Left ventricle myocardium superior (tissue), 1 donor: ENCODE data around the gene IBA57. TPM values are rescaled to one million over a fixed set of nuclear protein-coding genes. Genes with fewer than 3 reads are reported as not detected.

Source experiments
- ATAC-seq: fragments of 200-7000 bp; cut with Tn5 transposase; one replicate; pipeline ENCODE4 v1.9.1; 2020; ENCODE audit warnings: mild to moderate bottlenecking, moderate library complexity
- DNase-seq: peaks from one replicate; pipeline ENCODE4 v3.0.0-alpha.2; 2020
- intact Hi-C: fragments of 100-400 bp; cut with micrococcal nuclease; formaldehyde crosslinking; loops from one replicate; pipeline ENCODE4 v1.11.0; 2022
- total RNA-seq: library from RNA; stranded (reverse); fragmentation: NEBNext Ultra II Directional; extraction: Animal tissue kit (Norgen Biotek cat#: 25700); gene quantifications from one replicate; pipeline ENCODE4 v1.2.1, GENCODE V29; 2021
- donor health status: DM: no; HTN: yes; CAD: no; lungs with severe emphysema.

The IBA57 gene
- total RNA-seq, 1 donor from 2014 or later = 11.2 TPM

GRCh38 chr1:228154021-228154669, 11.5 kb upstream of the IBA57 start:
- intact Hi-C loops = no loop called here
- peak; percentile 14 for DNase-seq
- ATAC-seq = no peak

GRCh38 chr1:228154670-228155571, 10.7 kb upstream of the IBA57 start:
- ATAC-seq (no peak), DNase-seq (peak; percentile 25)
- intact Hi-C loops = no loop called here

- intact Hi-C loops = no loop called here
- DNase-seq (no peak), ATAC-seq (no peak)
Measured at GRCh38 chr1:228155596-228156514, 9.7 kb upstream of the IBA57 start.

GRCh38 chr1:228156515-228156881, 9.1 kb upstream of the IBA57 start:
- ATAC-seq (no peak), DNase-seq (peak; percentile 32)
- intact Hi-C loops = no loop called here

- DNase-seq = peak; percentile 21
- ATAC-seq = no peak
Measured at GRCh38 chr1:228156941-228157728, 8.5 kb upstream of the IBA57 start.

GRCh38 chr1:228157729-228158126, 7.9 kb upstream of the IBA57 start:
- intact Hi-C loops = no loop called here
- ATAC-seq = no peak
- peak; percentile 26 for DNase-seq

More at GRCh38 chr1:228156941-228157728, 8.5 kb upstream of the IBA57 start:
- intact Hi-C loops = no loop called here

- ATAC-seq = no peak
- intact Hi-C loops = no loop called here
- peak; percentile 26 for DNase-seq
Measured at GRCh38 chr1:228158151-228159007, 7.2 kb upstream of the IBA57 start.

- ATAC-seq = no peak
- DNase-seq = peak; percentile 16
- intact Hi-C loops = no loop called here
Measured at GRCh38 chr1:228159008-228159665, 6.5 kb upstream of the IBA57 start.

- peak; percentile 29 for DNase-seq
- intact Hi-C loops = no loop called here
- ATAC-seq = no peak
Measured at GRCh38 chr1:228160201-228160761, 5.3 kb upstream of the IBA57 start.

- ATAC-seq (no peak), DNase-seq (no peak)
- intact Hi-C loops = no loop called here
Measured at GRCh38 chr1:228161362-228161761, 4.2 kb upstream of the IBA57 start.

- intact Hi-C loops = no loop called here
- no peak for ATAC-seq
- no peak for DNase-seq
Measured at GRCh38 chr1:228161866-228162265, 3.7 kb upstream of the IBA57 start.

GRCh38 chr1:228162286-228163006, 3.2 kb upstream of the IBA57 start:
- peak; percentile 65 for DNase-seq
- intact Hi-C loops = no loop called here
- no peak for ATAC-seq

GRCh38 chr1:228163007-228163753, 2.4 kb upstream of the IBA57 start:
- DNase-seq = peak; percentile 66
- no peak for ATAC-seq
- intact Hi-C loops = no loop called here

GRCh38 chr1:228163776-228164519, 1.7 kb upstream of the IBA57 start:
- ATAC-seq = no peak
- no peak for DNase-seq
- intact Hi-C loops = no loop called here
